Activated T-cell treated with anti-CD3 and anti-CD28 coated beads, Interleukin-2, amount 50 U/mL, for 72 hours (primary cell): Measurements from ENCODE around the gene NKD2. TPM values are rescaled to one million over a fixed set of nuclear protein-coding genes. Genes with fewer than 3 reads are reported as not detected.

ENCODE experiments used
- ATAC-seq, 2 donors: fragments of 150-1000 bp; cut with Tn5 transposase; replicated peaks in 1 of 2; 2 replicates each; pipeline ENCODE4 v1.10.0; 2021; ENCODE audit warnings: moderate library complexity in 2 of 2, mild to moderate bottlenecking in 1 of 2
- DNase-seq, 2 donors: peaks; one replicate each; pipeline ENCODE4 v3.0.0; 2021 to 2022; ENCODE audit warnings: mixed read lengths in 1 of 2
- H3K27ac Mint-ChIP-seq: one replicate; pipeline ENCODE4 v1.8.0; 2022; ENCODE audit warnings: mild to moderate bottlenecking, moderate library complexity, mixed read lengths
- H3K27me3 Mint-ChIP-seq: one replicate; pipeline ENCODE4 v1.8.0; 2022; ENCODE audit warnings: low read depth, mixed read lengths
- H3K36me3 Mint-ChIP-seq, 2 donors: one replicate each; pipeline ENCODE4 v1.8.0; 2022; ENCODE audit warnings: mixed read lengths in 2 of 2, mild to moderate bottlenecking in 1 of 2; ENCODE audit not compliant: insufficient read depth in 2 of 2
- H3K4me1 Mint-ChIP-seq: one replicate; pipeline ENCODE4 v1.8.0; 2022; ENCODE audit warnings: low read depth, mixed read lengths
- H3K4me3 Mint-ChIP-seq, 2 donors: one replicate each; pipeline ENCODE4 v1.8.0; 2022; ENCODE audit warnings: mild to moderate bottlenecking in 2 of 2, mixed read lengths in 2 of 2, moderate library complexity in 2 of 2
- H3K9me3 Mint-ChIP-seq, 2 donors: one replicate each; pipeline ENCODE4 v1.8.0; 2022; ENCODE audit warnings: mixed read lengths in 2 of 2
- total RNA-seq, 2 donors: library from RNA; stranded (reverse); gene quantifications; one replicate each; pipeline ENCODE4 v1.2.3, GENCODE V29; 2022

Gene NKD2
- total RNA-seq, 2 donors from 2014 or later = 18.7 to 25.0 TPM

GRCh38 chr5:1006656-1007071 is 1.9 kb upstream of the NKD2 start:
- ATAC-seq (no peak), DNase-seq (no peak)
- H3K27me3 Mint-ChIP-seq = peaks cover 64% of the 10 kb centered on the region
- H3K4me3 Mint-ChIP-seq = no peak overlapping the region
- H3K4me1 Mint-ChIP-seq = peaks cover 48% of the 10 kb centered on the region
- no peak overlapping the region for H3K27ac Mint-ChIP-seq
- no peaks in the 10 kb centered on the region for H3K9me3 Mint-ChIP-seq
- H3K36me3 Mint-ChIP-seq = no peaks in the 10 kb centered on the region

- DNase-seq (no peak), ATAC-seq (no peak)
Observed at GRCh38 chr5:1007221-1007680, 1.4 kb upstream of the NKD2 start.

GRCh38 chr5:1007681-1008450 is 736 bp upstream of the NKD2 start:
- Mint-ChIP-seq H3K4me3 (peak overlapping the region; percentile 53 to 68), H3K27me3 (peaks cover 61% of the 10 kb centered on the region), H3K4me1 (peaks cover 38% of the 10 kb centered on the region), H3K9me3 (no peaks in the 10 kb centered on the region), H3K36me3 (no peaks in the 10 kb centered on the region), H3K27ac (no peak overlapping the region)
- ATAC-seq (no peak), DNase-seq (no peak)

More at GRCh38 chr5:1007221-1007680, 1.4 kb upstream of the NKD2 start:
- Mint-ChIP-seq H3K4me1 (peaks cover 44% of the 10 kb centered on the region), H3K36me3 (no peaks in the 10 kb centered on the region), H3K27me3 (peaks cover 63% of the 10 kb centered on the region), H3K9me3 (no peaks in the 10 kb centered on the region), H3K27ac (no peak overlapping the region), H3K4me3 (peak overlapping the region; percentile 27 to 68)

- Mint-ChIP-seq H3K27ac (no peak overlapping the region), H3K4me1 (peaks cover 28% of the 10 kb centered on the region), H3K27me3 (peaks cover 51% of the 10 kb centered on the region), H3K4me3 (peak overlapping the region; percentile 47 to 73), H3K9me3 (no peaks in the 10 kb centered on the region), H3K36me3 (no peaks in the 10 kb centered on the region)
- ATAC-seq = no peak
- DNase-seq = peak in 1 of 2 donors; percentile 27
Observed at GRCh38 chr5:1009359-1010180, 968 bp downstream of the NKD2 start.

GRCh38 chr5:1010181-1010510 is 1.5 kb downstream of the NKD2 start:
- Mint-ChIP-seq H3K36me3 (no peaks in the 10 kb centered on the region), H3K4me3 (peak overlapping the region; percentile 47 to 73), H3K27ac (no peak overlapping the region), H3K27me3 (peaks cover 51% of the 10 kb centered on the region), H3K9me3 (no peaks in the 10 kb centered on the region), H3K4me1 (peaks cover 28% of the 10 kb centered on the region)
- DNase-seq = no peak
- ATAC-seq = no peak

- peaks cover 48% of the 10 kb centered on the region for H3K27me3 Mint-ChIP-seq
- no peak overlapping the region for H3K27ac Mint-ChIP-seq
- no peaks in the 10 kb centered on the region for H3K36me3 Mint-ChIP-seq
- no peaks in the 10 kb centered on the region for H3K9me3 Mint-ChIP-seq
- H3K4me3 Mint-ChIP-seq = peak overlapping the region; percentile 35 to 73
- ATAC-seq (no peak), DNase-seq (no peak)
- H3K4me1 Mint-ChIP-seq = peaks cover 27% of the 10 kb centered on the region
Observed at GRCh38 chr5:1010641-1011046, 2.0 kb downstream of the NKD2 start.

GRCh38 chr5:1011226-1011631 is 2.6 kb downstream of the NKD2 start:
- H3K27ac Mint-ChIP-seq = no peak overlapping the region
- H3K9me3 Mint-ChIP-seq = no peaks in the 10 kb centered on the region
- peak overlapping the region; percentile 15 to 22 for H3K4me3 Mint-ChIP-seq
- ATAC-seq = peak in 1 of 2 donors; percentile 49
- peaks cover 22% of the 10 kb centered on the region for H3K4me1 Mint-ChIP-seq
- DNase-seq = peak; percentile 71 to 73
- H3K36me3 Mint-ChIP-seq = no peaks in the 10 kb centered on the region
- peaks cover 43% of the 10 kb centered on the region for H3K27me3 Mint-ChIP-seq

GRCh38 chr5:1011741-1012312 is 3.2 kb downstream of the NKD2 start:
- Mint-ChIP-seq H3K4me1 (peaks cover 22% of the 10 kb centered on the region), H3K36me3 (no peaks in the 10 kb centered on the region), H3K27ac (no peak overlapping the region), H3K9me3 (no peaks in the 10 kb centered on the region), H3K27me3 (peaks cover 38% of the 10 kb centered on the region), H3K4me3 (no peak overlapping the region)
- no peak for ATAC-seq
- DNase-seq = no peak

- peaks cover 33% of the 10 kb centered on the region for H3K27me3 Mint-ChIP-seq
- no peaks in the 10 kb centered on the region for H3K9me3 Mint-ChIP-seq
- H3K36me3 Mint-ChIP-seq = no peaks in the 10 kb centered on the region
- no peak for DNase-seq
- no peak for ATAC-seq
- H3K27ac Mint-ChIP-seq = no peak overlapping the region
- H3K4me1 Mint-ChIP-seq = peaks cover 22% of the 10 kb centered on the region
- no peak overlapping the region for H3K4me3 Mint-ChIP-seq
Observed at GRCh38 chr5:1012313-1012841, 3.8 kb downstream of the NKD2 start.

GRCh38 chr5:1012900-1013237 is 4.3 kb downstream of the NKD2 start:
- peaks cover 28% of the 10 kb centered on the region for H3K27me3 Mint-ChIP-seq

GRCh38 chr5:1013238-1013947 is 4.8 kb downstream of the NKD2 start:
- ATAC-seq (no peak), DNase-seq (no peak)
- no peak overlapping the region for H3K4me3 Mint-ChIP-seq
- H3K27ac Mint-ChIP-seq = no peak overlapping the region
- no peaks in the 10 kb centered on the region for H3K9me3 Mint-ChIP-seq
- peaks cover 17% of the 10 kb centered on the region for H3K4me1 Mint-ChIP-seq
- no peaks in the 10 kb centered on the region for H3K36me3 Mint-ChIP-seq
- H3K27me3 Mint-ChIP-seq = peaks cover 24% of the 10 kb centered on the region

More at GRCh38 chr5:1012900-1013237, 4.3 kb downstream of the NKD2 start:
- H3K4me1 Mint-ChIP-seq = peaks cover 20% of the 10 kb centered on the region
- no peaks in the 10 kb centered on the region for H3K36me3 Mint-ChIP-seq
- DNase-seq = no peak
- H3K4me3 Mint-ChIP-seq = no peak overlapping the region
- no peak overlapping the region for H3K27ac Mint-ChIP-seq
- H3K9me3 Mint-ChIP-seq = no peaks in the 10 kb centered on the region
- no peak for ATAC-seq

- Mint-ChIP-seq H3K27me3 (peaks cover 24% of the 10 kb centered on the region), H3K9me3 (no peaks in the 10 kb centered on the region), H3K27ac (no peak overlapping the region), H3K4me3 (no peak overlapping the region), H3K4me1 (peaks cover 17% of the 10 kb centered on the region), H3K36me3 (no peaks in the 10 kb centered on the region)
- DNase-seq (no peak), ATAC-seq (no peak)
Observed at GRCh38 chr5:1013948-1014301, 5.3 kb downstream of the NKD2 start.
